IMR-90 (cell line): ENCODE results near the gene PCYT1B. TPM values are rescaled to one million over a fixed set of nuclear protein-coding genes. Genes with fewer than 3 reads are reported as not detected.
A peak's percentile ranks its signal among the peaks of the same experiment; 100 is the strongest.

Experiments used
- ATAC-seq: fragments of 200-7000 bp; cut with Tn5 transposase; 2 replicates; pipeline ENCODE4 v1.9.1; 2020; ENCODE audit warnings: low read depth, mild to moderate bottlenecking, moderate library complexity
- BruUV-seq: library from RNA; stranded (reverse); fragments of 400-500 nt; replicated peaks from 2 replicates; lab custom pipeline; 2021; lab: Mats Ljungman, UMichigan
- CTCF ChIA-PET: fragments of 300-600 bp; formaldehyde crosslinking; extraction: SDS; loops from one replicate; lab custom pipeline; 2021; ENCODE audit warnings: antibody characterized with exemption; lab: Yijun Ruan, JAX
- POLR2A ChIA-PET: fragments of 300-600 bp; sonication (Branson Sonifier 250); formaldehyde crosslinking; loops from one replicate; lab custom pipeline; 2022; ENCODE audit warnings: antibody characterized with exemption; ENCODE audit not compliant: unreplicated experiment; lab: Charles Lee
- DNase-seq: peaks from one replicate; pipeline ENCODE4 v3.0.0; 2013
- H2AFZ ChIP-seq: replicated peaks from 2 replicates; pipeline ENCODE3; 2013; ENCODE audit warnings: low read length, mild to moderate bottlenecking; ENCODE audit not compliant: poor library complexity
- H2AK5ac ChIP-seq: 2 replicates; pipeline ENCODE4 v1.6.1; 2013; ENCODE audit warnings: low read depth, low read length, inconsistent platforms
- H2AK9ac ChIP-seq: replicated peaks from 2 replicates; pipeline ENCODE3; 2013; ENCODE audit warnings: mild to moderate bottlenecking, low read depth, low read length, moderate library complexity; ENCODE audit not compliant: poor library complexity
- H2BK120ac ChIP-seq: 2 replicates; pipeline ENCODE4 v1.6.1; 2013; ENCODE audit warnings: low read depth, low read length, inconsistent platforms
- H2BK15ac ChIP-seq: 3 replicates; pipeline ENCODE4 v1.6.1; 2013; ENCODE audit warnings: low read depth, low read length, inconsistent platforms
- H2BK20ac ChIP-seq: 2 replicates; pipeline ENCODE4 v1.6.1; 2013; ENCODE audit warnings: low read depth, mild to moderate bottlenecking, inconsistent platforms, low read length, moderate library complexity
- H2BK5ac ChIP-seq: 2 replicates; pipeline ENCODE4 v1.6.1; 2013; ENCODE audit warnings: mild to moderate bottlenecking, low read depth, low read length, inconsistent platforms; ENCODE audit not compliant: poor library complexity, severe bottlenecking
- H3K14ac ChIP-seq: replicated peaks from 2 replicates; pipeline ENCODE4 v1.6.1; 2013; ENCODE audit warnings: low read depth, low read length, inconsistent platforms
- H3K18ac ChIP-seq: 2 replicates; pipeline ENCODE4 v1.6.1; 2013; ENCODE audit warnings: low read depth, low read length, control low read depth
- H3K23ac ChIP-seq: 2 replicates; pipeline ENCODE4 v1.6.1; 2013; ENCODE audit warnings: low read depth, low read length, inconsistent platforms
- H3K27ac ChIP-seq: 2 replicates; pipeline ENCODE4 v1.5.1; 2013; ENCODE audit warnings: mild to moderate bottlenecking, control low read depth, low read length; ENCODE audit not compliant: insufficient read depth
- H3K27me3 ChIP-seq: 2 replicates; pipeline ENCODE4 v1.6.1; 2013; ENCODE audit warnings: low read length; ENCODE audit not compliant: control insufficient read depth, insufficient read depth
- H3K36me3 ChIP-seq: 2 replicates; pipeline ENCODE4 v1.6.1; 2013; ENCODE audit warnings: low read length, mixed read lengths; ENCODE audit not compliant: control insufficient read depth, insufficient read depth
- H3K4ac ChIP-seq: 2 replicates; pipeline ENCODE4 v1.6.1; 2013; ENCODE audit warnings: low read depth, low read length, inconsistent platforms
- H3K4me1 ChIP-seq: 2 replicates; pipeline ENCODE4 v1.6.1; 2013; ENCODE audit warnings: low read length, mixed read lengths; ENCODE audit not compliant: control insufficient read depth, insufficient read depth
- H3K4me2 ChIP-seq: 2 replicates; pipeline ENCODE4 v1.6.1; 2013; ENCODE audit warnings: low read depth, mild to moderate bottlenecking, control low read depth, low read length, moderate library complexity
- H3K4me3 ChIP-seq: 2 replicates; pipeline ENCODE4 v1.5.1; 2013; ENCODE audit warnings: low read depth, mild to moderate bottlenecking, control low read depth, low read length, moderate library complexity; ENCODE audit not compliant: insufficient read depth
- H3K56ac ChIP-seq: 2 replicates; pipeline ENCODE4 v1.6.1; 2013; ENCODE audit warnings: low read length, inconsistent platforms; ENCODE audit not compliant: insufficient read depth; ENCODE audit errors: extremely low read depth
- H3K79me1 ChIP-seq, 2 experiments: 2 replicates each; pipeline ENCODE4 v1.6.1; 2013; ENCODE audit warnings: low read length in 2 of 2, inconsistent platforms in 1 of 2, low read depth in 1 of 2
- H3K9ac ChIP-seq: 2 replicates; pipeline ENCODE4 v1.6.1; 2013; ENCODE audit warnings: low read depth, low read length, control low read depth
- H3K9me1 ChIP-seq: 2 replicates; pipeline ENCODE4 v1.6.1; 2013; ENCODE audit warnings: low read length, inconsistent platforms; ENCODE audit not compliant: insufficient read depth
- H3K9me3 ChIP-seq: 2 replicates; pipeline ENCODE4 v1.6.1; 2013; ENCODE audit warnings: low read length; ENCODE audit not compliant: control insufficient read depth, insufficient read depth
- H4K20me1 ChIP-seq: 2 replicates; pipeline ENCODE4 v1.6.1; 2013; ENCODE audit warnings: low read length, inconsistent platforms; ENCODE audit not compliant: insufficient read depth
- H4K5ac ChIP-seq: 2 replicates; pipeline ENCODE4 v1.6.1; 2013; ENCODE audit warnings: mild to moderate bottlenecking, low read depth, low read length, control low read depth
- H4K8ac ChIP-seq, 2 experiments: 2 replicates each; pipeline ENCODE4 v1.6.1; 2013; ENCODE audit warnings: low read depth in 2 of 2, low read length in 2 of 2, control low read depth in 1 of 2, inconsistent platforms in 1 of 2
- H4K91ac ChIP-seq: 2 replicates; pipeline ENCODE4 v1.6.1; 2013; ENCODE audit warnings: low read depth, low read length, inconsistent platforms; ENCODE audit not compliant: insufficient read depth
- BHLHE40 ChIP-seq: fragments of 150-350 bp; IDR thresholded peaks from 2 replicates; pipeline ENCODE4 v1.6.1; 2016; ENCODE audit warnings: mild to moderate bottlenecking, low read depth, low read length
- CEBPB ChIP-seq: IDR thresholded peaks from 2 replicates; pipeline ENCODE4 v1.6.1; 2012; ENCODE audit warnings: low read depth, low read length, improper control_type of control experiment
- CHD1 ChIP-seq: IDR thresholded peaks from 2 replicates; pipeline ENCODE4 v1.6.1; 2012; ENCODE audit warnings: low read depth, low read length, improper control_type of control experiment
- FOS ChIP-seq: fragments of 150-350 bp; IDR thresholded peaks from 2 replicates; pipeline ENCODE4 v1.6.1; 2016; ENCODE audit warnings: low read depth, low read length
- NFE2L2 ChIP-seq: fragments of 150-350 bp; IDR thresholded peaks from 2 replicates; pipeline ENCODE4 v1.6.1; 2016; ENCODE audit warnings: low read depth, mild to moderate bottlenecking, low read length
- POLR2A ChIP-seq: IDR thresholded peaks from 2 replicates; pipeline ENCODE4 v1.6.1; 2012; ENCODE audit warnings: mild to moderate bottlenecking, low read depth, low read length
- RCOR1 ChIP-seq: IDR thresholded peaks from 2 replicates; pipeline ENCODE4 v1.6.1; 2012; ENCODE audit warnings: mild to moderate bottlenecking, low read length, improper control_type of control experiment; ENCODE audit not compliant: insufficient replicate concordance
- SMC3 ChIP-seq: fragments of 150-350 bp; IDR thresholded peaks from 2 replicates; pipeline ENCODE4 v1.6.1; 2016; ENCODE audit warnings: low read depth, mild to moderate bottlenecking, antibody characterized with exemption, low read length, moderate library complexity
- USF2 ChIP-seq: fragments of 150-350 bp; IDR thresholded peaks from 2 replicates; pipeline ENCODE4 v1.6.1; 2017; ENCODE audit warnings: mild to moderate bottlenecking, antibody characterized with exemption, low read length, low read depth
- WGBS, 2 experiments: methylation state at CpG; one replicate each; pipeline versions ENCODE4 v1.1.5 to v1.1.7; 2013; ENCODE audit warnings: missing lambda C conversion rate in 2 of 2; ENCODE audit not compliant: insufficient read length in 1 of 2; ENCODE audit errors: extremely low coverage in 2 of 2; 5-methylcytosine and 5-hydroxymethylcytosine counted together
- dilution Hi-C: fragments of 300-500 bp; cut with HindIII; formaldehyde crosslinking; loops from one replicate; pipeline ENCODE4 v1.14.3; 2018; ENCODE audit warnings: low sequenced_read_pairs; ENCODE audit not compliant: unreplicated experiment
- in situ Hi-C: fragments of 300-500 bp; cut with MboI; formaldehyde crosslinking; loops from 3 replicates; pipeline ENCODE4 v1.14.3; 2019; ENCODE audit warnings: low sequenced_read_pairs, inconsistent platforms, mixed read lengths
- intact Hi-C: fragments of 100-400 bp; cut with micrococcal nuclease; formaldehyde crosslinking; loops from 2 replicates; pipeline ENCODE4 v1.10.0; 2022
- polyA plus RNA-seq, 3 experiments: library from polyadenylated mRNA; depleted of rRNA; stranded (reverse); fragments of >200 nt; gene quantifications; 2 replicates each; pipeline ENCODE4 v1.2.3, GENCODE V29; 2012; ENCODE audit warnings: low replicate concordance in 1 of 3
- total RNA-seq: library from RNA; depleted of rRNA; stranded (reverse); fragments of >200 nt; gene quantifications from 2 replicates; pipeline ENCODE4 v1.2.3, GENCODE V29; 2012
- TF ChIP-seq, protein P1 (sequence below): conservative IDR thresholded peaks from 2 replicates; pipeline ENCODE4 v1.5.1; 2012; ENCODE audit warnings: mild to moderate bottlenecking, low read depth, low read length, improper control_type of control experiment
- TF ChIP-seq, protein P2 (sequence below): fragments of 150-350 bp; IDR thresholded peaks from 2 replicates; pipeline ENCODE4 v1.6.1; 2016; ENCODE audit warnings: low read depth, mild to moderate bottlenecking, low read length, moderate library complexity, borderline replicate concordance

The PCYT1B gene
- total and polyA plus RNA-seq, 2 of the 4 experiments (the other 2 are of a cell fraction): under 0.01 to 0.09 TPM

DNA sequence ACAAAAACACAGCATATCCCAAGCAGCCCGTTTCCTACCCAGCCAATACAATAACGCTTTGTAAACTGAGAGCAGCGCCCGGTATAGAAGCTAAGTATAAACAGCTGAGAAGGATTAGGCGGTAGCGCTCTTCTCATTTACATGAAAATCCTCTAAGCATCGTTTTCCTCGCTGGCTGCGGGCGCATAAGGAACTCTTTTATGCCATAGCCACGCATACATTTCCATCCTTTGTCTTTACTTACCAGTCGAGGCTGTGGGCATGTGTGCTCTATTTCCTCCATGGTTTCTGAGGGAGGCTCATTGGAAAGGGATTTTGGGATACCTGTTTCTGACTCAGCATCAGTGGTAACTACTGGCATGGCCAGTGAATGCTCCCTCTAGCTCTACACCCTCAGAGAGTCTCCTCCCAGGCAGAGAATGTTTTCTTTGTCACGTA is 383 bp downstream of the PCYT1B start:
- Histone ChIP-seq H4K8ac (no peak overlapping the region), H3K4me1 (no peaks in the 10 kb centered on the region), H3K9ac (no peak overlapping the region), H3K18ac (no peak overlapping the region), H3K9me1 (no peaks in the 10 kb centered on the region), H3K4me3 (no peak overlapping the region), H4K5ac (no peak overlapping the region), H2AFZ (peak overlapping the region; percentile 84), H3K9me3 (no peaks in the 10 kb centered on the region), H2BK20ac (no peak overlapping the region), H3K56ac (no peak overlapping the region), H2BK15ac (no peak overlapping the region), H3K27ac (no peak overlapping the region), H3K4ac (no peak overlapping the region), H3K4me2 (peak overlapping the region; percentile 55), H2AK9ac (no peak overlapping the region), H2BK5ac (no peak overlapping the region), H3K23ac (no peak overlapping the region), H4K91ac (no peak overlapping the region), H2BK120ac (no peak overlapping the region), H3K79me1 (no peaks in the 10 kb centered on the region), H2AK5ac (no peak overlapping the region), H3K27me3 (peaks cover 8% of the 10 kb centered on the region), H3K14ac (no peak overlapping the region), H3K36me3 (no peaks in the 10 kb centered on the region), H4K20me1 (no peaks in the 10 kb centered on the region)
- no CpG with 5 or more reads among the region's 13 CpGs for WGBS, 2 experiments
- intact Hi-C loops (no loop called here), dilution Hi-C loops (no loop called here), in situ Hi-C loops (no loop called here)
- CTCF ChIA-PET: no interaction called here
- peak; percentile 50 for ATAC-seq
- TF ChIP-seq POLR2A (no peak), RCOR1 (no peak), NFE2L2 (no peak), BHLHE40 (no peak), CHD1 (no peak), FOS (no peak), SMC3 (no peak), USF2 (no peak), CEBPB (no peak)
- TF ChIP-seq, protein P1, sequence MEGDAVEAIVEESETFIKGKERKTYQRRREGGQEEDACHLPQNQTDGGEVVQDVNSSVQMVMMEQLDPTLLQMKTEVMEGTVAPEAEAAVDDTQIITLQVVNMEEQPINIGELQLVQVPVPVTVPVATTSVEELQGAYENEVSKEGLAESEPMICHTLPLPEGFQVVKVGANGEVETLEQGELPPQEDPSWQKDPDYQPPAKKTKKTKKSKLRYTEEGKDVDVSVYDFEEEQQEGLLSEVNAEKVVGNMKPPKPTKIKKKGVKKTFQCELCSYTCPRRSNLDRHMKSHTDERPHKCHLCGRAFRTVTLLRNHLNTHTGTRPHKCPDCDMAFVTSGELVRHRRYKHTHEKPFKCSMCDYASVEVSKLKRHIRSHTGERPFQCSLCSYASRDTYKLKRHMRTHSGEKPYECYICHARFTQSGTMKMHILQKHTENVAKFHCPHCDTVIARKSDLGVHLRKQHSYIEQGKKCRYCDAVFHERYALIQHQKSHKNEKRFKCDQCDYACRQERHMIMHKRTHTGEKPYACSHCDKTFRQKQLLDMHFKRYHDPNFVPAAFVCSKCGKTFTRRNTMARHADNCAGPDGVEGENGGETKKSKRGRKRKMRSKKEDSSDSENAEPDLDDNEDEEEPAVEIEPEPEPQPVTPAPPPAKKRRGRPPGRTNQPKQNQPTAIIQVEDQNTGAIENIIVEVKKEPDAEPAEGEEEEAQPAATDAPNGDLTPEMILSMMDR: no peak
- TF ChIP-seq, protein P2, sequence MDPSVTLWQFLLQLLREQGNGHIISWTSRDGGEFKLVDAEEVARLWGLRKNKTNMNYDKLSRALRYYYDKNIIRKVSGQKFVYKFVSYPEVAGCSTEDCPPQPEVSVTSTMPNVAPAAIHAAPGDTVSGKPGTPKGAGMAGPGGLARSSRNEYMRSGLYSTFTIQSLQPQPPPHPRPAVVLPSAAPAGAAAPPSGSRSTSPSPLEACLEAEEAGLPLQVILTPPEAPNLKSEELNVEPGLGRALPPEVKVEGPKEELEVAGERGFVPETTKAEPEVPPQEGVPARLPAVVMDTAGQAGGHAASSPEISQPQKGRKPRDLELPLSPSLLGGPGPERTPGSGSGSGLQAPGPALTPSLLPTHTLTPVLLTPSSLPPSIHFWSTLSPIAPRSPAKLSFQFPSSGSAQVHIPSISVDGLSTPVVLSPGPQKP: no peak
- no TSS peak for BruUV-seq
- no peak for DNase-seq
- POLR2A ChIA-PET: no interaction called here
